Ovary (tissue), 9 donors: ENCODE results near the gene THSD4. TPM values are rescaled to one million over a fixed set of nuclear protein-coding genes. Genes with fewer than 3 reads are reported as not detected.

Experiments
- DNase-seq, 5 donors: peaks; one replicate each; pipeline ENCODE4 v3.0.0-alpha.2; 2019 to 2020
- H3K27ac ChIP-seq, 2 donors: fragments of 200-600 bp; one replicate each; pipeline versions ENCODE4 v1.5.1 to v1.8.0; 2019 to 2022
- H3K27me3 ChIP-seq: fragments of 200-600 bp; one replicate; pipeline ENCODE4 v1.8.0; 2022
- H3K36me3 ChIP-seq: fragments of 200-600 bp; sonication (generic); one replicate; pipeline ENCODE4 v1.5.1; 2019
- H3K4me1 ChIP-seq: one replicate; pipeline ENCODE4 v1.8.1; 2013; ENCODE audit warnings: mild to moderate bottlenecking, moderate library complexity; ENCODE audit not compliant: insufficient read depth
- H3K4me3 ChIP-seq: fragments of 200-600 bp; sonication (generic); one replicate; pipeline ENCODE4 v1.5.1; 2017
- H3K9me3 ChIP-seq, 2 donors: fragments of 200-600 bp in 1 of 2; sonication (generic) in 1 of 2; one replicate each; pipeline versions ENCODE4 v1.5.1 to v1.8.1; 2013 to 2019; ENCODE audit warnings: mild to moderate bottlenecking in 1 of 2, moderate library complexity in 1 of 2
- CTCF ChIP-seq, 3 donors: fragments of 450-650 bp in 2 of 3; fragments of 200-600 bp in 1 of 3; IDR thresholded peaks; one replicate each; pipeline versions ENCODE4 v1.5.1 to v1.8.0; 2016 to 2022; ENCODE audit warnings: antibody characterized with exemption in 3 of 3, mild to moderate bottlenecking in 1 of 3
- EP300 ChIP-seq: sonication (generic); formaldehyde crosslinking; IDR thresholded peaks from one replicate; pipeline ENCODE4 v1.6.1; 2017; ENCODE audit warnings: antibody characterized with exemption
- POLR2A ChIP-seq: fragments of 450-650 bp; IDR thresholded peaks from one replicate; pipeline ENCODE4 v1.6.1; 2017; ENCODE audit warnings: antibody characterized with exemption, mild to moderate bottlenecking, moderate library complexity
- WGBS, 3 donors: extraction: QIAGEN DNeasy Blood & Tissue Kit in 1 of 3; methylation state at CpG; one replicate each; pipeline versions ENCODE4 v1.1.5 to v1.1.7; 2013 to 2017; 5-methylcytosine and 5-hydroxymethylcytosine counted together
- intact Hi-C, 4 donors: fragments of 100-400 bp; cut with DNase I; formaldehyde crosslinking; loops; one replicate each; pipeline versions ENCODE4 v1.11.0 to v1.15.1; 2022 to 2023
- polyA plus RNA-seq, 2 donors: library from polyadenylated mRNA; stranded (reverse); fragments of 200-250 nt in 1 of 2; fragments of 350-450 nt in 1 of 2; fragmentation: Illumina TruSeq in 1 of 2; extraction: RNeasy Lipid Tissue Mini Kit (QIAGEN cat#74804) in 1 of 2; gene quantifications; one replicate each; pipeline ENCODE4 v1.2.3, GENCODE V29; 2013 to 2014
- total RNA-seq, 7 donors: library from RNA; depleted of rRNA in 2 of 7; stranded (reverse); fragments of >200 nt in 2 of 7; fragmentation: NEBNext Ultra II Directional in 3 of 7; extraction: Animal tissue kit (Norgen Biotek cat#: 25700) in 3 of 7; gene quantifications; one replicate each; pipeline versions ENCODE4 v1.1.0 to v1.2.4, GENCODE V29; 2016 to 2023
- donor health status: DM: no; HTN: no; CAD: no; lungs with moderate emphysema.
- donor health status: DM: no; HTN: no; CAD: no.
- donor health status: Bipolar disorder and iron deficiency.
- donor health status: DM: yes; HTN: yes; CAD: no.
- donor health status: DM: no; HTN: no; CAD: no.
- donor health status: DM: yes; HTN: yes; CAD: no.

THSD4 gene
- total and polyA plus RNA-seq, 9 donors: 3.2 to 53.4 (median 13.5) TPM

DNA sequence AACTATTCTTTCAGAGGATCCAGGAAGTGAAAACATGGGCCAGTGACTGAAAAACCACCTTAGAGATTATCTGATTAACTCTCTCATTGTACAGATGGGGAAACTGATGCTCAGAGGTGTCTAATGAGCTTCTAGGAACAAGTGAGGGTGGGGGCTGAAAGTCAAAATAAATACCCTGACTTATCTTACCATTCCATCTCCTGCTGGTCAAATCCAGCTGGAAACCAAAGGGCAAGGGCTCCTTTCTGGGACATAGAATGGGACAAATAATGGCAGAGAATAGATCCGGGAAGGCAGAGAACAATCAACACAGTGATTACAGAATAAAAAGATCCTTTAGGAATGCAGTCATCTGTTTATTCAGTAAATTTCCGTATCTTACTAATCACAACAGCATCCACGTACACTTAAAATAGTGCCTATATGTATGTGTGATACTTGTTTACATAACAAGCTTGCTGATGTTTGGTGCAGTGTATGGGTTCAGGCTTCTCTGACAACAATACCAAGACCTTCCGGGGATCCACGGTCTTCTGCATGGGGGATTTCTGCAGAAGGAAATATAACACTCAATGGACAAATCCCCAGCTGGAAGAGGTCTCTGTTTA is 173.2 kb downstream of the THSD4 start:
- 85 to 91% (median 87%) methylated on average over 5 of the region's 5 CpGs for WGBS, 3 donors
- H3K4me1 ChIP-seq: no peaks in the 10 kb centered on the region
- no peaks in the 10 kb centered on the region for H3K9me3 ChIP-seq

DNA sequence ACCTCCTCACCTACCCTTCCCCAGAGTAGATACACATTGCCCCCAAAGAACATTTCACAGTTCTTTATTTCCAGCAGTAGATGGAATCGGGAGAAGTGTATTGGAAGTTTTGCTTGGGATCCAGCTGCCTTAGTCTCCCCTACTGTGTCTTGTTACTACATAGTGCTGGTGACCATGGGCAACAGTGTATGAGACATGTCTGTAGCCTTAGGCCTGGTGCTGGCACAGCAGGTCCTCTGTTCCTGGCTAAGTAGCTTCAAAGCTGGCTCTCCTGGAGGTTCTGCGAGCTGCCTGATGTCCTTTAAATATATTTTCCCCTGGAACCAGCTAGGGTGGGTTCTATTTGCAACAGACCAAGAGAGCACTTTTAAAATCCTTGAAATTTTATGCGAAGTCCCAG is 174.7 kb downstream of the THSD4 start:
- no peak for TF ChIP-seq POLR2A
- no peak for TF ChIP-seq EP300
- no peak for TF ChIP-seq CTCF (IDR thresholded peaks at IDR 0.05)
- intact Hi-C loops: no loop called here
- Histone ChIP-seq H3K4me1 (no peaks in the 10 kb centered on the region), H3K9me3 (no peaks in the 10 kb centered on the region), H3K27me3 (no peaks in the 10 kb centered on the region), H3K36me3 (no peaks in the 10 kb centered on the region), H3K4me3 (no peak overlapping the region), H3K27ac (no peak overlapping the region)
- no peak for DNase-seq
- WGBS, 3 donors: 94 to 96% (median 94%) methylated on average over 3 of the region's 3 CpGs

More for the DNA sequence above, 173.2 kb downstream of the THSD4 start:
- Histone ChIP-seq H3K4me3 (no peak overlapping the region), H3K27me3 (no peaks in the 10 kb centered on the region), H3K36me3 (no peaks in the 10 kb centered on the region), H3K27ac (no peak overlapping the region)
- no peak for DNase-seq
- no peak for TF ChIP-seq EP300
- no peak for TF ChIP-seq POLR2A
- TF ChIP-seq CTCF (IDR thresholded peaks at IDR 0.05): no peak
- intact Hi-C loops: no loop called here

GRCh38 chr15:71290881-71291635 is 175.8 kb downstream of the THSD4 start:
- Histone ChIP-seq H3K36me3 (no peaks in the 10 kb centered on the region), H3K4me3 (no peak overlapping the region), H3K27ac (no peak overlapping the region), H3K4me1 (no peaks in the 10 kb centered on the region), H3K9me3 (no peaks in the 10 kb centered on the region), H3K27me3 (no peaks in the 10 kb centered on the region)
- intact Hi-C loops: no loop called here
- WGBS, 3 donors: 82 to 91% (median 90%) methylated on average over 2 of the region's 2 CpGs
- TF ChIP-seq POLR2A: no peak
- TF ChIP-seq CTCF (IDR thresholded peaks at IDR 0.05): no peak
- no peak for TF ChIP-seq EP300
- no peak for DNase-seq

DNA sequence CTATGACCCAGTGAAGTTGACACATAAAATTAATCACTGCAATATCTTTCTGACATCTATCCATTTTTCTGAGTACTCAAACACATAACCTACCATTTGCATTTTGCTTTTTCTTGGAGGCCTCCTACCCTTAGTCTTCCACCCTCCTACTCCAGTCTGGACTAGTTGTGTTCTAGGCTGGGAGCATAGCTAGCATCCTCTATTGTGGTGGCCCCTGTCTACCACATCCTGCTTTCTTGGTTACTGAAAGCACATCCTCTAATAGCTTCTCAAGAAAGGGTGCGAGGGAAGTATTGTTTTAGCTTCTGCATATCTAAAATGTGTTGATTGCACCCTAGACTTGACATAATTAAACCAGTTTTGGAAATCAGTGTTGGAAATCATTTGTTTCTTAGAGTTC is 176.5 kb downstream of the THSD4 start:
- Histone ChIP-seq H3K27me3 (no peaks in the 10 kb centered on the region), H3K9me3 (no peaks in the 10 kb centered on the region), H3K36me3 (no peaks in the 10 kb centered on the region), H3K27ac (no peak overlapping the region), H3K4me1 (no peaks in the 10 kb centered on the region), H3K4me3 (no peak overlapping the region)
- 94 to 100% (median 96%) methylated on average over 1 of the region's 1 CpG for WGBS, 3 donors
- DNase-seq: no peak
- TF ChIP-seq EP300 (no peak), CTCF (IDR thresholded peaks at IDR 0.05) (no peak), POLR2A (no peak)
- intact Hi-C loops: no loop called here
